ENCODE measurements around the gene CHSY1.
"Not testable (repeated sequence)": the region's sequence is repeated elsewhere in the genome, so short reads cannot be mapped to it uniquely, and the experiment has no call there.

Gene CHSY1, protein sequence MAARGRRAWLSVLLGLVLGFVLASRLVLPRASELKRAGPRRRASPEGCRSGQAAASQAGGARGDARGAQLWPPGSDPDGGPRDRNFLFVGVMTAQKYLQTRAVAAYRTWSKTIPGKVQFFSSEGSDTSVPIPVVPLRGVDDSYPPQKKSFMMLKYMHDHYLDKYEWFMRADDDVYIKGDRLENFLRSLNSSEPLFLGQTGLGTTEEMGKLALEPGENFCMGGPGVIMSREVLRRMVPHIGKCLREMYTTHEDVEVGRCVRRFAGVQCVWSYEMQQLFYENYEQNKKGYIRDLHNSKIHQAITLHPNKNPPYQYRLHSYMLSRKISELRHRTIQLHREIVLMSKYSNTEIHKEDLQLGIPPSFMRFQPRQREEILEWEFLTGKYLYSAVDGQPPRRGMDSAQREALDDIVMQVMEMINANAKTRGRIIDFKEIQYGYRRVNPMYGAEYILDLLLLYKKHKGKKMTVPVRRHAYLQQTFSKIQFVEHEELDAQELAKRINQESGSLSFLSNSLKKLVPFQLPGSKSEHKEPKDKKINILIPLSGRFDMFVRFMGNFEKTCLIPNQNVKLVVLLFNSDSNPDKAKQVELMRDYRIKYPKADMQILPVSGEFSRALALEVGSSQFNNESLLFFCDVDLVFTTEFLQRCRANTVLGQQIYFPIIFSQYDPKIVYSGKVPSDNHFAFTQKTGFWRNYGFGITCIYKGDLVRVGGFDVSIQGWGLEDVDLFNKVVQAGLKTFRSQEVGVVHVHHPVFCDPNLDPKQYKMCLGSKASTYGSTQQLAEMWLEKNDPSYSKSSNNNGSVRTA

DNA sequence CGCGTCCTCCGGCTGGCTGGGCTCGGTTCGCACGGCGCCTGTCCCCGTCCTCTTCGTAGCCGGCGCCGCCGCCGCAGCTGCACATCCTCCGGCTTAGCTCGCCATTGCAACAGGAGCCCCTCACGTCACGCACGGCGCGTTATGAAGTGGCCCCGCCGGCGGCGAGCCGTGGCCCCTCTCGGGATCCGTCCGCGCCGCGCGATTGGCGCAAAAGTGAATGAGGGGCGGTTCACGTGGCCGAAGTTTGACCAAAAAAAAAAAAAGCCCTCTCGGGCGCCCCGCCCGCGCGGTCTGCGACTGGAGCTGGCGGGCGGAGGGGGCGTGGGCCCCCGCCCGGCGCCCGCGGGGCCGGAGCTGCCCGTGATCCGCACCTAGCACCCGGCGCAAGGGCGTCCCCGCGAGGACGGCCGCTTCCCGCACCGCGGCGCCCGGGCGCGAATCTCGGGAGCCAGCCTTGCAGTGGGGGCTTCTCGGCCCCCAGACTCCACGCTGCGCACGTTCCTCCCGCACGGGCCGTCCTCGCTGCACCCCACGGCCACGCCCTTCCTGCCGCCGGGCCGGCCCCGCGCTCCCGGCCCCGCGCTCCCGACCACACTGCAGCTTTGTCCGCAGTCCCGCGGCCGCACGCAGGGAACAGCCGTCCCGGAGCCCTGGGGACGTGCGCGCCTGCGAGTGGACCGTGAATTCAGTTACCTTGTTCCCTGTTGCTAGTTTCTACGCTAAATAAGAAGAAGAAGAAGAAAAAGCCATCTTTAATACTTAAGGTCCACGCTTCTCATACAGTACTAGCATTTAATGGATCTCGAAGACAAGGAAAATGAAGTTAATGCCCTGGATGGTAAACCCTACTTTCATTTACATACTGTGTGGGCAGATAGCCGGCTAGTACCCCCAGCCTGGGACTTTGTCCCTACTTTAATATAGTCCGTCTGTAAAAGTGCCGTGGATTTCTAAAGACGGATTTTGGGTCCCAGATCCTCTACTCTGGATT, at the start of gene CHSY1:
Gene CHSY1, minus strand, starts transcription at position 219 of the 991 bp plus-strand sequence. CDS start 592 bp downstream, outside the sequence.
- peak in 55 of 56 donors; percentile 18 to 95 (median 82) for DNase-seq

DNA sequence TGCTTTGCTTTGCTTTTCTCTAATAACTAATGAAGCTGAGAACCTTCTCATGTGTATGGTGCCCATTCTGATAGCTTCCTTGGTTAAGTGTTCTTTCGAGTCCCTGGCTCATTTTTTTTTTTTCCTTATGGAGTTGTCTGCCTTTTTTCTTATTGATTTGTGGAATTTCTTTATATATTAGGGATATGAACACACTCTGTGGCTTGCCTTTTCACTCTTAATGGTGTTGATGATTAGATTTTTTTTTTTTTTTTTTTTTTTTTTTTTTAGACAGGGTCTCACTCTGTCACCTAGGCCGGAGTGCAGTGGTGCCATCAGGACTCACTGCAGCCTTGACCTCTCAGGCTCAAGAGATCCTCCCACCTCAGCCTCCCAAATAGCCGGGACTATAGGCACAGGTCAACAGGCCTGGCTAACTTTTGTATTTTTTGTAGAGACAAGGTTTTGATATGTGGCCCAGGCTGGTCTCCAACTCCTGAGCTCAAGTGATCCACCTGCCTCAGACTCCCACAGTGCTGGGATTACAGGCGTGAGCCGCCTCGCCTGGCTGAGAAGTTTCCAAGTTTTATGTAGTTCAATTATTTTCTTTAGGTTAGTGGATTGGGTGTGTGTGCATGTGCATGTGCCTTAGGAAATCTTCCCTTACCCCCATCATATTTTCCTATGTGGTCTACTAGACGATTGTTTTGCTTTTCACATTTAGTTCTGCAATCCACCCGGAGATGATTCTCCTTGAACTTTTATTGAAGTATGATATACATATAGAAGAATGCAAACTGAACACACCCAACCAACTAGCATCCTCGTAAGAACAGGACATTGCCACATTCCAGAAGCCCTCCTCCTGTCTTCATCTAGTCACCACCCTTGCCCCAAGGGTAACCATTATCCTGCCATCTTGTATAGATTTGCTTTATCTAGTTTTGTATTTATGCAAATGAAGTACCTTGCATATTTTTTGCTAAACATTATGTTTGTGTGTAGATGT, 44.9 kb upstream of the CHSY1 start:
- no peak for DNase-seq

DNA sequence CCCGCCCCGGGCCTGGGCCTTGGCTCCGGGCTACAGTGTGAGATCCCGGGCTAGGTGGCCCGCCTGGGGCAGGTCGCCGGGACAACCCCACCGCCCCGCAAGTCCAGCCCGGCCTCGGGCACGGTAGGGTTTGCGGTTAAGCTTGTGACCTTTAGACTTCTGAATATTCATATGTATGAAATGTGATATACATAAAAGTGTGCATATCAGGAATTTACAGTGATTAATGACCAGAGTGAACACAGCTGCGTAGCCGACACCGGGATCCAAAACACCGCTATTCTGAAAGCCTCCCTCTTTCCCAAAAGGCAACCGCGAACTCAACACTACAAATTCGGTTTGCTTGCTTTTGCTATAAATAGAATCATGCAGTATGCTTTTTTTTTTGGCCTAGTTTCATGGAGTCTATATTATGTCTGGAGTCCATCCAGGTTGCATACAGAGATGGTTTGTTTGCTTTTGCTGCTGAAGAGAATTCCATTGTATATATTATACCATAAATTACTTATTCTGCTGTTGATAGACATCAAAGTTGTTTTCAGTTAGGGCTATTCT, 43.8 kb upstream of the CHSY1 start:
- peak in 1 of 56 donors; percentile 38 for DNase-seq

DNA sequence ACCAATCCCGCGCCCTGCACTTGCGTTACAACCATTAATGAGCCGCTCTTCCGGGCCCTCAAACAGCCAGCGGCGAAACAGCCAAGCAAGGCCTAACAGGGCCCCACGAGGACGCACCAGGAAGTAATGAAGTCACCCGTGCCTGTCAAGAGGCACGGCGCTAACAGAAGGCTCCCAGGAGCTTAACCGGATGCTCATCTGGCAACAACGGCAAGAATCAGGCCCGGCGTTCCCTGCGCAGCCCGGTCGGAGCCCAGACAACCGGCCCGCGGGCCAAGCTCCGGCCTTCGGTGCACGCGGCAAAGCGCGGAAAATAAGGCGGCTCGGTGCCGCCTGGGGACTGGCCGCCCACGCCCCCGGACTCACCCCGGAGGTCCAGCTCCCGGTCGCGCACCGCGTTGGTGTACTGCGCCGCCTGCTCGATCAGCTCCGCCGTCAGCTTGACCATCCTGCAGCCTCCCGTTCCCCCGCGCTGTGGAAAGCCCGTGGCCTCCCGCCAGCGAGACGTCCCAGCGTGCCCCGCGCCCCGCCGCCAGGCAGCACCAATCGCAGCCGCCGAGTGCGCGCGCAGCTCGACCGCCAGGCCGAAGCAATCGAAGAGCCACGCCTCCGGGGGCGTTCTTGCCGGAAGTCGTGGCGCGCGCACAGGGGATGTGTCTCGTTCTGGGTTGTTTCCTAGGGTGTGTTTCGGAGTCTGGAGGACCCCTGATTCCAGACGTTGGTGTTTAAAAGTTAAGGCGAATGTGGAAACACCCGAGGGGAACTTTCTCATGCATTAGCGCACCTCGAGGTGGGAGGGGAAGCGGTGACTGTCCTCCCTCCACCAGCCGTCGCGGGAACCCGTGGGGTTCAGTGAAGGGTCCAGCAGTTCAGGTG, 43.1 kb upstream of the CHSY1 start, which contains the start of gene SNRPA1:
Gene SNRPA1, minus strand, starts transcription at position 518 of the 876 bp plus-strand sequence. Its CDS starts 70 bp downstream, at position 448.
- DNase-seq = peak; percentile 56 to 98 (median 91)

DNA sequence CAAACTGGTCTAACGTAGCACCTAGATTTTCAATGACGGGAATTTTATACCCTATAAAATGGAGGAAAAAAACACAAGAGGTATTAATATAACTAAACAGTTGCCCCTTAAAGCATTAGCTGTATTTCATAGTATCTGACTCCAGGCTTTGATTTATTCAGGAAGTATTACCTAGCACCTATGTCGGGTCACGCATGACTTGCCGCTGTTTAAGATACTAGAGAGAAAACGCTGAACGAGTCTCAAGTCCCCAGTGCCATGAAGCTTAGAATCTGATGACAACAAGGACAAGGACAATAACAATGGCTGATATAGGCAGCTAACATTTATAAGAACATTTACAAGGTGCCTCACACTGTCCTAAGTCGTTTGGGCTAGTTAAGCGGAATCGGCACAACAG, 41.3 kb upstream of the CHSY1 start:
- DNase-seq = no peak

DNA sequence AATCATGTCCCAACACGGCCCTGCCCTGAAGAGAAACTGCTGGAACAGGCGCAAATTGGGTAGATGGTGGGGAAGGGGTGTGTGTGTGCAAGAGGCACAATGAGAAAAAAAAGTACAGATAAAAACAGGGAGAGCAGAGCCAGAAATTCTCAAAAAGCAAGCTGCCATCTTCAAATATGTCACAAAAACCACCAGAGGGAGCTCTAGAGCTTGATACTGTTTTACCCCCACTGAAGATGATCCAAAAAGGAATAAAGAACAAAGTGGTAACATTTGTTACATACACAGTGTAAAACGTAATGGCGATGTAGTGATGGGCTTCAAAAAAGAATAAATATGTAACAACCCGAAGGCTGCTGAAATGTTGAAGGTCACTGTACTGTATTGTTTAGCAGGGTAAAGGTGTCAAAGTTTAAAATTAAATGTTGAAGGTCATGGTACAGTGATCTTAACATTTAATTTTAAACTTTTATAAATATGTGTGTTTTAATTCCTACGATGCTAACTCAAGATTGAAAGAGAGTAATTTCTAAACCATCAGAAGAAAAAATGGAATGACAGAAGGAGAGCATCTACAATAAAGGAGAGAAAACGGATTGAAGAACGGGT, 37.2 kb upstream of the CHSY1 start:
- DNase-seq = peak in 2 of 56 donors; percentile 13 to 24

DNA sequence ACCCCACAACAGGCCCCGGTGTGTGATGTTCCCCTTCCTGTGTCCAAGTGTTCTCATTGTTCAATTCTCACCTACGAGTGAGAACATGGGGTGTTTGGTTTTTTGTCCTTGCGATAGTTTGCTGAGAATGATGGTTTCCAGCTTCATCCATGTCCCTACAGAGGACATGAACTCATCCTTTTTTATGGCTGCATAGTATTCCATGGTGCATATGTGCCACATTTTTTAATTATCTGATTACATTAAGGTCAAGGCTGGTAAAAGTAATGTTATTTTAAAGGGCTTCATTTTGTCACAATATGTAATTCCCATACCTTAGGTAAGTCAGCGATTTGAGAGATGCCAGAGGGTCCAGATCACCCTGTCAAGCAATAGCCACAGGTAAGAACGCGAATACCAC, 35.5 kb upstream of the CHSY1 start:
- DNase-seq = not testable (repeated sequence)

DNA sequence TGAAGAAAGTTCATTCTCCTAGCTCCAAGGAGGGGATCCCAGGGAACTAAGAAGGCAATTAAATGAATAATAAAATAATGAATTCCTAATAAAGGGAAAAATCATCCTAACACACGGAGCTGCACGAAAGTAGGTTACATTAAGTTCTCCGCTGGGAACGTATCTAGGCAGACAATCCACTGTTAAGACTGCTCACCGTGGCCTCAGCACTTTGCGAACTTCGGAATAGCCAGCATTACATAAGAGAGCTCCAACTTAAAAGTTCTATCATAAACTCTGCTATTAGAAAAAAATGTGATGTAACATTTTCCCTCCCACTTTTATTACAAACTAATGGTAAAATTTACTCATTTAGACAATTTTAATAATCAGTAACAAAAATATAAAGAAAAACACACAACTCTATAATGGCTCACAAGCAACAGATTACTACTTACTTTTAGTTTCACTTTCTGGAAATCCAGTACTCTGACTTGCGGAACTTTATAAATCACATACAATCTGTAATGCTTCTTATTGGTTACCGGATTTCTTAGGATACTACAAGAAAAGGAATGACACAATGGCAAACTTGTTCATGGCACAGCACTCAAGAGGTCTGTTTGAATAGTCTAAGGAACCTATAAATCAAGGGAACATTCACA, 34.7 kb upstream of the CHSY1 start:
- DNase-seq = no peak

DNA sequence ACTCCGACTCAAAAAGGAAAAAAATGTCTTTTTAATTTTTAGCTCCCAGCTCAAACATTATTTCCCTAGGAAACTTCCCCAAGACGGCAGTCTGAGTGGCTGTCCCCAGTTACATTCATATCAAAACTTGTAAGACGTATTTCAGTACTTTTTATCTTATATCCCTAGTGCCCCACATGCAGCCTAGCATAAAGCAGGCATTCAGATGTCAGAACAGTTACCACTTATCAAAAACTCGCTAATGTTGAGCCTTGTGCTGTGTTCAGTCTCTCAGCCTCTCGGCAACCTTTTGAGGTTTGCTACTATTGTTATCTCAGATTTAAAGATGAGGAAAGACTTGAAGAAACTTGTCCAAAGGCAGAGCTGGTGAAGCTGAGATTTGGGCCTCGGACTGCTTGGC, 32.1 kb upstream of the CHSY1 start:
- no peak for DNase-seq

DNA sequence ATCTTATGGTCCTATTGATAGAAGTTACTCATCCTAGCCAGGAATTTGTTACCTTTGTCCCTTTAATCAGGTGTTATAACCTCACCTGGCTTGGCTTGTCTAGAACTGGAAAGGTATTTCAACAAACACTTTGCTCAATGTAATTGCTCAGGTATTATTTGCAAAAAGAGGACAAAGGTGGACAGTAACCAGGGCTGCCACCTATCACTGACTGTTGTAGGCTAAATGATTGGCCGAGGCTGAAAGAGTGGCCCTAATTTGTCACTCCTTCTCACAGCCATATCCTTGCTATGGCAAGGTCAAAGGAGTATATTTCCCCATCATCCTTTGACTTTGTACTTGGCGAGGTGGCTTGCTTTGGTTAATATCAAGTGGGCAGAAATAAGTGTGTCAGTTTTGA, 28.2 kb upstream of the CHSY1 start:
- DNase-seq = no peak

DNA sequence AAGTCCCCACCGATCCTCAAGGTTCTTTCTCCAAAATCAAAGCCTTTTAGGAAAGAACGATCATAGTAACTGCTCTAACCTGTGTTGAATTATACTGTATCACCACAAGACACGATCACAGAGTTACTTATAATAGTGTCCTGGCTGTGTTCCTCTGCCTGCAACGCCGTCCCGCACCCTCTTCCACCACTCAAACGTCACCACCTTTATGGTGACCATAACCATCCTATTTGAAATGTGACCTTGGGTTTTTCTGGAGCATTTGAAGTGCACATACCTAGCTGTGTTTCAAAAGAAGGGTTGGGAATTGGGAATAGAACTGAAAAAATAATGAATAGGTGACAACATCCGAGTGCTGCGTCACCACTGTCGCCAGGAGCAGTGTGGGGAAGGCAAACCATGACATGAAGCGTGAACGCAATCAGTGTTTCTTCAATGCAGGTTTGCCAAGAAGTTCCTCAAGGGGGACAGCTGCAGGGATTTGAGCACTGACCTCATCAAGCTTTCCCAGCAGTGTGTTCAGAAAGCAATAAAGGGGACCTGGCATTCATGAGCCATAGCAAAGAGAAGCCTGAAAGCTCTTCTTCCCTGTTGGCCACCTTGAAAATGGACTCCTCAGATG, 26.2 kb upstream of the CHSY1 start:
- no peak for DNase-seq

DNA sequence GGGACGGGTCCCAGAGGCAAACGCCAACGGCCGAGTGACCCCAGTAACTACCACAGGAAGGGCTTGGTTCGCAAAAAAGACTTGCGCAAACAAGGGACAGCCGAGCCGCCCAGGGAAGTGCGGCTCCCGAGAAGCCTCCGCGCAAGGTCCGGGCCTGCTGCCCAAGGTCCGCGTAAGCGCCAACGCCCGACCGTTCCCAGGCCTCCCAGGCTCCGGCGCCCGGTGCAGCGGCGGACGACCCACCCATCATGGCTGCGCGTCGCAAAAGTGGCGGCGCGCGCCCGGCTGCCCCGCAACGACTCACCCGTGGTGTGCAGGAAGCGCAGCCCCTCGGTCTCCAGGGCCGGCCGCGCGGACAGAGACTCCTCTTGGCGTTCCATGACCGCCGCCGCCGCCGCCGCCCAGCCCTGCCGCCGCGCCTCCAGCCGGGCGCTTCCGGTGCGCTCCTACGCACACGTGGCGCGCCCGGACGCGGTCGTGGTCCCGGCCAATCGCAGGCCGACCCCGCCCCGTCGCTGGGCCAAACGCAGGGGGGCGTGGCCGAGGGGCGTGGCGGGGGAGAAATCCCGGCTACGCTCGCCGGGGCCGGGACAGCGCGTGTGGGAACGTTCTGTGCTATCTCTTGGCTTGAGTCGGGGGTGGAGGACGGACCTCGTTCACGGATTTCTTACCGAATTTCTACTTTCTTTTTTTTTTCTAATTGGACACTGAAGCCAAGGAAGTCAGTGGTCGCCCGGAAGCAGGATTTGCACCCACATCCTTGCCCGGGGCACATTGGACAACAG, 25.4 kb upstream of the CHSY1 start, which contains the start of gene SELENOS:
Gene SELENOS, minus strand, starts transcription at position 448 of the 785 bp plus-strand sequence. Its CDS starts 68 bp downstream, at position 380.
- peak in 55 of 56 donors; percentile 26 to 90 (median 71) for DNase-seq

DNA sequence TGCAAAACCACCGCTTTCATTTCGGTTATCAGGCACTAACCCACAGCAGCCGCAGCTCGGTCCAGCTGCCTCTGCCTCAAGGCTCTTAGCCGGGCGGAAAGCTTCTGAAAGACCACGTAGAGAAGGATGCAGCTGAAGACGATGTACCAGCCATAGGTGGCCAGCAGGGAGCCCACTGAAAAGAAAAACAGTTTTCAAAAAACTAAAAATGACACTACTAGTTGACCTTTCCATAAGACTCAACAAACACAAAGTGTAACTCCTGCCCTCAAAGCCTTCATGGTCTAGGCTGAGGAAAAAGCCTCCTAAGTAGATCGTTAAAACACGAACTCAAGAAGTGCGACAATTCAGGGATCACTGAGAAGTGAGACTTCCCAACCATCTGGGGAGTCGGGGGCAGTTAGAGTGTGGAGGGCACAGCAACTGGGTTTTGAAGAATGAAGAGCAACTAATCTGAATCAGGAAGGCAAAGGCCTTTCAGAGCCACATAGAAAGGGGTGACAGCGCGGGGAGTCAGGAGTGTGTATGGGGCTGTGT, 24.7 kb upstream of the CHSY1 start:
- no peak for DNase-seq

DNA sequence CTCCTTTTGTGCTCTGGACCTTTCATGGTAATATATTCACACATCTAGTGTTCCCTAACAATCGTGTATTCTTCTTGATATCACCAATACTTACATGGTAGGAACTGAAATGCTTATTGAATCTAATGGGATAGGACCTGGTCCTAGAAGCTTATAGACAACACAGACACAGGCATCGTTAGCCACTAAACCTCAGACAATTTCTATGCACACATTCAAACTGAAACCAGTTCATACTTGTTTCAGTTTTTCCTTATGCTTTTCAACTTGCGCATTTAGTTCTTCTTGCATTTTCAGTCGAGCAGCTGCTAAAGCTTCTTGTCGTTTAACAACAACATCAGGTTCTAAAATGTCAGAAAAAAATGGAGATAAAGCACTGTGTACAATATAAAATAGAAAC, 23.2 kb upstream of the CHSY1 start:
- DNase-seq = no peak

DNA sequence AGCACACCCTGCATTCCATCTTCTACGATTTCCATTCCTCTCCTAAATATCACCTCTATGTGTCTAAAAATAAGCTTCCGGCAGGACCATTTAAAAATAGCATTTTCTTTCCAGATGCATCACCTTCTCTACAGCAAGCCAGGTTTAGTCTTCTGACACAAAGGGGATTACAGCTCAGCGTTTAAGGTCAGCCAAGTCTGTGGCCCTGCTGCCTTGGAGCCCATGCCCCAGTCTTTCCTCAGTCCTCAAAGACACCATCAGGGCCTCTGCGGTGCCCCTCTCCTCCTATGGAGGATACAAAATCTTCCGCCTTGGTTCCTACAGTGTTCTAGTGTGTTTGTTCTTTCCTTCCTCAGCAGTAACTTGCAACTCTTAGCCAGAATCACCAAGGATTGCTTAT, 21.7 kb upstream of the CHSY1 start:
- DNase-seq = no peak

DNA sequence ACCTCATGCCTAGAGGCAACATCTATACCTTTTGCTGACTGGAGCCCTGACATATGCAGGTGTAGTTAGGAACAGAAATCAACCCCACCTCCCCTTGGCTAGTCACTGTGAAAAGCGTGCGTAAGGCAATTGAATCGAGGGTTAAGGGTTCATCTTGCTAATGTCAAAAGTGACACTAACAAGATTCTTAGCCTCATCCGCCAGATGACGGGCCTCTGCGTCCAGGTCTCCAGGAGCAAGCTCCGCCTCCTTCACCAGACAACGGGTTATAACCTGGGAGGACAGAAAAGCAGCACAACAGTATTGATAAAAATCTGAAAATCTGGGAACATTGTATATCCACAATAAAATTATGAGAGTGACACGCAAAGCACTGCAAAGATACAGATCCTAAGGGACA, 20.7 kb upstream of the CHSY1 start:
- DNase-seq = no peak

Measured in amygdala (tissue), 56 donors.